Effector memory CD8-positive, alpha-beta T cell (primary cell): ENCODE data around the gene OBP2A.

Experiments used
- ATAC-seq: fragments of 150-1000 bp; cut with Tn5 transposase; replicated peaks from 2 replicates; pipeline ENCODE4 v1.10.0; 2021; ENCODE audit warnings: mild to moderate bottlenecking, moderate library complexity
- DNase-seq, 3 experiments: peaks; one replicate each; pipeline ENCODE4 v3.0.0; 2021
- H3K27ac Mint-ChIP-seq, 2 donors: one replicate each; pipeline ENCODE4 v1.8.0; 2022; ENCODE audit warnings: mild to moderate bottlenecking in 2 of 2, mixed read lengths in 2 of 2, moderate library complexity in 2 of 2
- H3K27me3 Mint-ChIP-seq, 2 donors: one replicate each; pipeline ENCODE4 v1.8.0; 2022; ENCODE audit warnings: mixed read lengths in 2 of 2
- H3K36me3 Mint-ChIP-seq: one replicate; pipeline ENCODE4 v1.8.0; 2022; ENCODE audit warnings: mild to moderate bottlenecking, moderate library complexity, mixed read lengths; ENCODE audit not compliant: insufficient read depth
- H3K4me1 Mint-ChIP-seq, 2 donors: one replicate each; pipeline ENCODE4 v1.8.0; 2022; ENCODE audit warnings: low read depth in 2 of 2, mixed read lengths in 2 of 2
- H3K4me3 Mint-ChIP-seq, 2 donors: one replicate each; pipeline ENCODE4 v1.8.0; 2022; ENCODE audit warnings: mild to moderate bottlenecking in 2 of 2, mixed read lengths in 2 of 2, moderate library complexity in 2 of 2
- H3K9me3 Mint-ChIP-seq, 2 donors: one replicate each; pipeline ENCODE4 v1.8.0; 2022; ENCODE audit warnings: mixed read lengths in 2 of 2

The OBP2A gene

DNA sequence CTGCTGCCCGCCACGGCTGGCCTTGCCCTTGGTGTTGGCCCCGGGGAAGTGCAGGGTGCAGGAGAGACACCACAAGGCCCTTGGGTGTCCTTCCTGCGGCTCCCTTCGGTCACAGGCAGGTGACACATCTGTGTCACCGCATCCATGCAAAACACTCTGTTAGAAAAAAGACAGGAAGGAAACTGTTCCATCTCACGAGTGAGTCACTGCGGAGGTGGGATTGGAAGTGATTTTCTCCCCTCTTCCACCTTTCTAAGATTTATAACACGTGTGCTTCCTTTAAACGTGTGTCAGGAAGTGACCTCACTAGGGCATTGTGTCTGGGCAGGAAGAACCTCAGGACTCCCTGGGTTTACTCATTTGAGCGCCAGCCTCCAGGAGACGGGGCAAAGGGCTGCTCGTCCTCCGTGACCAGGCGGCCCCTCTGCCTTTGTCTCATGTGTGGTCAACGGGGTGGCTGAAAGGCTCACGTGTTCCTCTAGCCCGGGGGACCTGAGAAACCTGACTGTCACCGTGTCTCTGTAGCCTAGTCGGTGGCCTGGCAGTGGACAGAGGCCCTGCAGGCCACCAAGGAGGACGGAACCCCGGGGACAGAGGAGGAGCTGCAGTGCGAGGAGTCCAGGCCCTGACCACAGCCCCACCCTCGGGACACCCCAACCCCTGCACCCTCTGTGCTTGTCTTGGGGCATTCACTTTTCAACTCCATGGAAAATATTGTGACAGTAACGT is 29.6 kb upstream of the OBP2A start:
- Mint-ChIP-seq H3K4me3 (no peak overlapping the region), H3K27me3 (peaks cover 11 to 37% of the 10 kb centered on the region in 2 donors), H3K9me3 (no peaks in the 10 kb centered on the region), H3K27ac (no peak overlapping the region), H3K4me1 (no peaks in the 10 kb centered on the region), H3K36me3 (no peaks in the 10 kb centered on the region)
- ATAC-seq: no peak
- no peak for DNase-seq

DNA sequence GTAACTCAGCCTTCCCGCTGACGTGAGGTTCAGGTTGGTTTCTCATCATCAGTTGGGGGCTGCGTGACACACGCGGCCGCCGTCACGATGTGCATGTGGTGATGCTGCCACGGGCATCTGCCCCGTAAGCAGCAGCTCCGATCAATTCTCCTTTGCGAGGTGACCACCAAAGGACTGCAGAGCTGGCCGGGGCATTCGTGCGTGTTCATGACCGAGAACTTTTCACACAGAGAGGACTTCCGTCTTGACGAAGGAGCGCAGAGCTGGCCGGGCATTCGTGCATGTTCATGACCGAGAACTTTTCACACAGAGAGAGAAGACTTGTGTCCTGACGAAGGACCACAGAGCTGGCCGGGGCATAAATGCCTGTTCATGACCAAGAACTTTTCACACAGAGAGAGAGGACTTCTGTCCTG is 28.5 kb upstream of the OBP2A start:
- Mint-ChIP-seq H3K4me1 (no peaks in the 10 kb centered on the region), H3K27ac (no peak overlapping the region), H3K27me3 (peaks cover 11 to 39% of the 10 kb centered on the region in 2 donors), H3K9me3 (no peaks in the 10 kb centered on the region), H3K36me3 (no peaks in the 10 kb centered on the region), H3K4me3 (no peak overlapping the region)
- no peak for DNase-seq
- no peak for ATAC-seq

DNA sequence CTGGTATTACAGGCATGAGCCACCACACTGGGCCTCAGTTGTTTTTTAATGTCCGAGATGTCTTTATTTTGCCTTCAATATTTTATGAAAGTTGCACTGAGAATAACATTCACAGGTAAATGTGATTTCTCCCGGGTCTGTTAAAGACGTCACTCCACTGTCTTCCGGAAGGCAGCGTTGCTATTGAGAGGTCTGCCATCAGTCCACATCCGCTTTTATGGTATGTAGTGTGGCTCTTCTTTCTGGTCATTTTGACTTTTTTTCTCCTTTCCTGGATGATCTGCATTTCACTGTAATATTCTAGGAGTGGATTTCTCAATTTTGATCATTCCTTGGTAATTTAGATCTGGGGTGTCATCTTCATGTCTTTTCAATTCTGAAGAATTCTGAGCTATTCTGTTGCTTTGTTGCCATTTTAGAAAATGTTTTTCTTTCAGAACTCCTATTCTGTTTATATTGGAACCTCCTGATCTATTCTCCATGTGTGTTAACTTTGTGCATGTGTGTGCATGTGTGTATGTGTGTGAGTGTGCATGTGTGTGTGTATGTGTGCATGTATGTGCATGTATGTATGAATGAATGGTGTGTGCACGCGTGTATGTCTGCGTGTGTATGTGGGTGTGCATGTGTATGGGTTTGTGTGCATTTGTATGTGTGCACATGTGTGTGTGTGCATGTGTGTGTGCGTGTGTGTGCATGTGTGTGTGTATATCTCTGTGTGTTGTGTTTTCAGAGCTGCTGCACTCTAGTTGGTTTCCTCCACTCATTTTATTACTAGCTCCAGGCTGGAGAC is 26.6 kb upstream of the OBP2A start:
- ATAC-seq: no peak

DNA sequence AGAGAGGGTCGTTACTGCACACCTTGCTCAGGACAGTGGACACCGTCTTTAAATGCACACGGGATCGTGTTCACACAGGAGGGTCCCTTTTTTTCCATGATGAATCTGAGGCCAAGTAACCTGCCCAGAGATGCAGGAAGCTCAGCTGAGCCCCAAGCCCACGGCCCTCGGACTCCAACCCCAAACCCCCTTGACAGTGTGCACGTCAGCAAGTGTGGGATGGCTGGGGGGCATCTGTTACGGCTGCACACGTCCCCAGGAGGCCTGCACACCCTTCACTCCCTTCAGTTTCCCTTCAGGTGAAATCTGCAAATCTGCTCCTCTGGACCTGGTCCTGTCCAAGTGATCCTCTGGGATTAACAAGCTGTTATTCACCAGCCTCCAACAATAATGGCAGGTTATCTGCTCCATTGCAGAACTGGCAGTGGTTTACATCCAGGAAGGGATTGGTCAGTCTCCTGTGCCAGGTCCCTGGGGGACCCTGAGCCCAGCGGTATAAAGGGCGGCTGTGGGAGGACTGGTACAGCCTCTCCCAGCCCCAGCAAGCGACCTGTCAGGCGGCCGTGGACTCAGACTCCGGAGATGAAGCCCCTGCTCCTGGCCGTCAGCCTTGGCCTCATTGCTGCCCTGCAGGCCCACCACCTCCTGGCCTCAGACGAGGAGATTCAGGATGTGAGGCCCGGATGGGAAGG is 24.9 kb upstream of the OBP2A start, which contains the start of gene LCN1:
Gene LCN1 (plus strand): TSS at position 525 of the 692 bp plus-strand sequence. CDS start 58 bp downstream, at position 583.
- H3K27ac Mint-ChIP-seq: no peak within 1 kb of the TSS
- no peak for ATAC-seq
- peaks cover 11 to 39% of the 10 kb centered on the region in 2 donors for H3K27me3 Mint-ChIP-seq
- no peaks in the 10 kb centered on the region for H3K36me3 Mint-ChIP-seq
- no peaks in the 10 kb centered on the region for H3K4me1 Mint-ChIP-seq
- H3K4me3 Mint-ChIP-seq: no peak within 1 kb of the TSS
- no peak for DNase-seq
- H3K9me3 Mint-ChIP-seq: no peaks in the 10 kb centered on the region

More for the DNA sequence above, 26.6 kb upstream of the OBP2A start:
- Mint-ChIP-seq H3K4me3 (no peak overlapping the region), H3K9me3 (no peaks in the 10 kb centered on the region), H3K27ac (no peak overlapping the region), H3K27me3 (peaks cover 11 to 39% of the 10 kb centered on the region in 2 donors), H3K4me1 (no peaks in the 10 kb centered on the region), H3K36me3 (no peaks in the 10 kb centered on the region)
- DNase-seq: no peak

DNA sequence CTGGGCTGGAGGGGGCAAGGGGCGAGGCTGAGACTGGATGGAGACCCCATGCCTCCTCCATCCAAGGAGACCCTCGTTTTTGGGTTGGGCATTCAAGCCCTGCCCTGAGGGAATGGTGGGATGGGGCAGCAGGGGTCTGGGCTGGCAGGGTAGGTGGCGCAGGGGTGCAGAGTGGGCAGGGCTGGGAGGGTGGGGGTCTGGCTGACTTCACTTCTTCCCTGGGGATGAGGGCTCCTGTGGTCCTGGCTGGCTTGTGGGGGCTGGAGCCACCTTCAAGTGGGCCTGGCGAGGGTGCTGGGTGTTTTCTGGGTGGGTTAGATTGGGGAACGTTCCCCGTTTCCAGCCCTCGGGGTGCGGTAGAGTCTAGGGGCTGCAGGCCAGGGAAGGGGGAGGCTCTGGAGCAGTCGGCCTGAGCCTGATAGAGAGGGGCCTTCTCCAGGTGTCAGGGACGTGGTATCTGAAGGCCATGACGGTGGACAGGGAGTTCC is 24.3 kb upstream of the OBP2A start:
- H3K4me3 Mint-ChIP-seq: no peak overlapping the region
- no peaks in the 10 kb centered on the region for H3K4me1 Mint-ChIP-seq
- peaks cover 11 to 39% of the 10 kb centered on the region in 2 donors for H3K27me3 Mint-ChIP-seq
- H3K27ac Mint-ChIP-seq: no peak overlapping the region
- no peaks in the 10 kb centered on the region for H3K9me3 Mint-ChIP-seq
- DNase-seq (no peak), ATAC-seq (no peak)
- no peaks in the 10 kb centered on the region for H3K36me3 Mint-ChIP-seq

DNA sequence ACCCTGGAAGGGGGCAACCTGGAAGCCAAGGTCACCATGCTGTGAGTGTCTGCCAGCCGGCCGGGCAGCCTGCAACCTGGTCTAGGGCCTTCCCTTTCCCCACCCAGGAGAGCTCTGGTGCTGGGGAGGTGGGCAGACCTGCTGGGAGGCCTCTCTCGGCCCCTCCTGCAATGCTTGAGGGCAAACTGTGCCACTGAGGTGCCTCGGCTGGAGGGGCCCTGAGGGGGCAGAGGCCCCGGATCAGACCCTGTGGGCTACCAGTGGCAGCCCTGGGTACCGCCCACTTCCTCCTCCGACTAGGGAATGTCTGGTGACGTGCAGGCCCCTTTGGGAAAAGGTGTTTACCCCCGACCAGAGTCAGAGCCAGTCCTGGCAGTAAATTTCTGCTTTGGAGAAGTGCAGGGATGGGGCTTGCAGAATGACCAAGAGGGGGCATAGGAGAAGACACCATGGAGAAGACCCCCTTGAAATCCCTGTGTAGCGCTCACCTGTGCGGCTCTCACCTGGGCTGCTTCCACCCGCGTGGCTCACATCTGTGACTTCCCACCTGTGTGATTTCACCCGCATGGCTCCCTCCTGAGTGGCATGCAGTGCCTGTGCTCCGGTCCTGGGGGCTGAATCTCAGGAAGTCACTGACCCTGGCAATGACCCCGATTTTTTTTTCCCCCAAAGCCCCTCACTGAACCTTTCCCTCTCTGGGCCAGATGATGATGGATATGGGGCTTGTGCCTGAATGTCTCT is 23.6 kb upstream of the OBP2A start:
- H3K27me3 Mint-ChIP-seq: peaks cover 9 to 37% of the 10 kb centered on the region in 2 donors
- H3K27ac Mint-ChIP-seq: no peak overlapping the region
- no peak overlapping the region for H3K4me3 Mint-ChIP-seq
- H3K36me3 Mint-ChIP-seq: no peaks in the 10 kb centered on the region
- no peaks in the 10 kb centered on the region for H3K4me1 Mint-ChIP-seq
- DNase-seq (no peak), ATAC-seq (no peak)
- H3K9me3 Mint-ChIP-seq: no peaks in the 10 kb centered on the region

DNA sequence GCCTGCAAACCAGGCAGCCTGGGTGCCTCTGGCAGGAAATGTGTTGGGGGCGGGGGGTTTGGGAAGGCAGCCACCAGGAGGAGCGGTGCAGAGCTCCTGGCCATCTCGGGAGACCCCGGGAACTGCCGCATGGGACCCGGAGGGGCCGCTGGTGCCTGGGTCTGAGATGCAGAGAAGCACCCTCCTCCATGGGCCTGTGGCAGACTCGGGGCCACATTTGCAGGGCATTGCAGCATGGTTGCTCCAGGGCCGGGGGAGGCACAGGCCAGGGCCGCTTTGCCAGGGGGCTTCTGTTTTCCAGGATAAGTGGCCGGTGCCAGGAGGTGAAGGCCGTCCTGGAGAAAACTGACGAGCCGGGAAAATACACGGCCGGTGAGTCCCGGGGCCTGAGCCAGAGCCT is 23.0 kb upstream of the OBP2A start:
- H3K4me1 Mint-ChIP-seq: no peaks in the 10 kb centered on the region
- no peaks in the 10 kb centered on the region for H3K36me3 Mint-ChIP-seq
- H3K27me3 Mint-ChIP-seq: peaks cover 4 to 31% of the 10 kb centered on the region in 2 donors
- ATAC-seq (no peak), DNase-seq (no peak)
- H3K9me3 Mint-ChIP-seq: no peaks in the 10 kb centered on the region
- no peak overlapping the region for H3K4me3 Mint-ChIP-seq
- H3K27ac Mint-ChIP-seq: no peak overlapping the region

DNA sequence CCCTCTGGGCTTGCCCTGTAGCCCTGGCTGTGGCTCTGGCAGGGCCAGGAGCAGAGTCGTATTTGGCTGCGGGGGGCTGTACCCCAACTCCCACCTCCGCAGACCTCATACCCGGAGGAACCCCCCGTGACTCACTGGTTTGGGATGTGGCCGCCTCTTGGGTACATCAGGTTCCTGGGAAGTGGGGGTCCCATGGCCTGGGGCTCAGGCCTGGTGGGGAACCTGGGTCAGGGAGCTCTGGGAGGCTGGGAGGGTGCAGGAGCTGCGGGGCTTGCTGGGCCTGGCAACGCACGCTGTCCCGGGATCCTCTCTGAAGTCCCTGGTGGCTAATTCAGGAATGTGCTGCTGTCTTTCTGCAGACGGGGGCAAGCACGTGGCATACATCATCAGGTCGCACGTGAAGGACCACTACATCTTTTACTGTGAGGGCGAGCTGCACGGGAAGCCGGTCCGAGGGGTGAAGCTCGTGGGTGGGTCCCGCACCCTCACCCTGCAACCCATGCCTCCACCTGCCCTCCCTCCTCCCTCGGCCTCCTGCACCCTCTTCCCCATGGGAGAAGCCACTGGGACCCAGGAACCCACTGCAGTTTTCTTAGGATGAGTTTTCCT is 22.3 kb upstream of the OBP2A start:
- H3K27ac Mint-ChIP-seq: no peak overlapping the region
- no peak for DNase-seq
- peaks cover under 1 to 24% of the 10 kb centered on the region in 2 donors for H3K27me3 Mint-ChIP-seq
- ATAC-seq: no peak
- no peaks in the 10 kb centered on the region for H3K36me3 Mint-ChIP-seq
- H3K4me3 Mint-ChIP-seq: no peak overlapping the region
- no peaks in the 10 kb centered on the region for H3K9me3 Mint-ChIP-seq
- no peaks in the 10 kb centered on the region for H3K4me1 Mint-ChIP-seq

DNA sequence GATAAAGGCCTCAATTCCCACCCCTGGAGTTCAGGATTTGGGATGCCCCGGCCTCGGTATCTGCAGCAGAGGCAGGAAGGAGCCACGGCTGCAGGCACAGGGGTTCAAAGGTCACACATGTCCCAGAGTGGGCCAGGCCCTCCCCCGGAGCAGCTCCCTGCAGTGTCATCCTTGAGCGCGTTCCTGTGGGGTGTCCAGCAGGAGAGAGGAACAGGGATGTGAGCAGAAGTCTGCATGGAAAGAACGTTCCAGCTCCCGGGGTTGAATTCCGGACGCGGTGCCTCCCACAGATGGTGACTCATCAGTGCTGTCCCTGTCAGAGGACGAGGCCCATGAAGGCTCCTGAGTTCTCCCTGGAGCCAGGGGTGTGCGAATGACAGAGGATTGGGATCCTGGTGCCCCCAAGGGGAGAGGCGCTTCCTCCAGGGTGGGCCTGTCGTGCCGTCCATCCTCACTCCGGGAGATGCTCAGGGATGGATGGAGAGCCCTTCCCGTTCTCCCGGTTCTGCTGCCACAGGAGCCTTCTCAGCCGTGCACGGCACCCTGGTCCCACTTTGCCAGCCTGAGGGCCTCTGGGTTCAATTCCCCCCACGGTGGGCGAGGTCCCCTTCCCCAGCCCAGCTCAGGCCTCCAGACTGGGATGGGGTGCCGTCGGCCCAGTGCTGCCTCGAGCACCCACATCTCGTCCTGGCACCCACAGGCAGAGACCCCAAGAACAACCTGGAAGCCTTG is 21.6 kb upstream of the OBP2A start:
- no peak for DNase-seq
- ATAC-seq: no peak
- Mint-ChIP-seq H3K9me3 (no peaks in the 10 kb centered on the region), H3K27me3 (peaks cover 0 to 18% of the 10 kb centered on the region in 2 donors), H3K27ac (no peak overlapping the region), H3K4me3 (no peak overlapping the region), H3K36me3 (no peaks in the 10 kb centered on the region), H3K4me1 (no peaks in the 10 kb centered on the region)

DNA sequence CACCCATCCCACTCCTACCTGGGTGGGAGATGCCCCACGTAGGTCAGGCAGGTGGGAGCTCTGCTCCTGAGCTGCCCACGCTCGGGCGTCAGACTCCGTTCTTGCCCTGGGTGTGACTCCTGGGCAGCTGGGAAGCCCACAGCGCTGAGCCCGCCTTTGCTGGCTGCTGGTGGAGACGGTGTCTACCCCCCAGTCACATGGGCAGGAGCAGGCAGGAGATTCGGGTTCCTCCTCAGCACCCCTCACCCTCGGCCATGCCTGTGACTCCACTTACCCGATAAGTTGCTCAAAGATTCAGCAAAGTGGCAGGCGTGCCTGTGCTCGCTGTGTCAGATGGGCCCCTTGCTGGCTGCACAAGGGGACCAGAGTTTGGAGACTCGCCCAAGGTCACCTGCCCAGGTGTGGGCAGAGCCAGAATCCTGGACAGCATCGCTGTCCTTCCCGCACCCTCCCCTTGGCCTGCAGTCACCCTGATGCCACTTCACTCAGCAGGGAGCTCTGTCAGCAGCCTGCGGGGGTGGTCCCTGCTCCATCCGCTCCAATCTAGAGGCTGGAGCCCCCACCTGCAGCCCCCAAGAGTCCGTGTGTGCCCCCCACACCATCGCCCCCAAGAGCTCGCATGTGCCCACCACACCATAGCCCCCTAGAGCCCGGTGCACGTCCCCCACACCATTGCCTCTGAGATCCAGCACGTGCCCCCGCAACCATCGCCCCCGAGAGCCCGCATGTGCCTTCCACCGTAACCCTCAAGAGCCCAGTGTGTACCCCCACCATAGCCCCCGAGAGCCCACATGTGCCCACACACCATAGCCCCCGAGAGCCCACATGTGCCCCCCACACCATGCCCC is 20.5 kb upstream of the OBP2A start:
- no peaks in the 10 kb centered on the region for H3K4me1 Mint-ChIP-seq
- no peaks in the 10 kb centered on the region for H3K9me3 Mint-ChIP-seq
- H3K27ac Mint-ChIP-seq: no peak overlapping the region
- H3K4me3 Mint-ChIP-seq: no peak overlapping the region
- ATAC-seq (no peak), DNase-seq (no peak)
- H3K36me3 Mint-ChIP-seq: no peaks in the 10 kb centered on the region
- H3K27me3 Mint-ChIP-seq: peaks cover 4 to 16% of the 10 kb centered on the region in 2 donors

DNA sequence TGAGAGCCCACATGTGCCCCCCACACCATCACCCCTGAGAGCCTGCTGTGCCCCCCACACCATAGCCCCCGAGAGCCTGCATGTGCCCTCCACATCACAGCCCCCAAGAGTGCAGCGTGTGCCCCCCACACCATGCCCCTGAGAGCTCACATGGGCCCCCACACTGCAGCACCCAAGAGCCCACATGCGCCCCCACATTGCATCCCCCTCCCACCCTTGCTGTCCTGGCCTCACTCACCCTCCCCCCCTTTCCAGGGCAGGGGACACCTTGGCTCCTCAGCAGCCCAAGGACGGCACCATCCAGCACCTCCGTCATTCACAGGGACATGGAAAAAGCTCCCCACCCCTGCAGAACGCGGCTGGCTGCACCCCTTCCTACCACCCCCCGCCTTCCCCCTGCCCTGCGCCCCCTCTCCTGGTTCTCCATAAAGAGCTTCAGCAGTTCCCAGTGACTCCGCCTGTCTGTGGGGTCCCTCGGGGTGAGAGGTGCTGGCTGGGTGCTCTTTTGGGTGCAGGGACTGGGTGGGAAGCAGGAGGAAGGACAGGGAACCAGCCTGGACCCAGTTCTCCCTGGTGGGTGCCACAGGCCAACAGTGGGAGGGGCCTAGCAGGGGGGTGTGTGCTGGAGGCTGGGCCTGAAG is 19.7 kb upstream of the OBP2A start:
- ATAC-seq (no peak), DNase-seq (no peak)
- no peak overlapping the region for H3K4me3 Mint-ChIP-seq
- H3K27ac Mint-ChIP-seq: no peak overlapping the region
- no peaks in the 10 kb centered on the region for H3K4me1 Mint-ChIP-seq
- H3K36me3 Mint-ChIP-seq: no peaks in the 10 kb centered on the region
- H3K9me3 Mint-ChIP-seq: no peaks in the 10 kb centered on the region
- H3K27me3 Mint-ChIP-seq: peaks cover 11 to 16% of the 10 kb centered on the region in 2 donors
